GM19023 (cell line): Measurements from ENCODE around the gene OLFML2A.
A peak's percentile ranks its signal among the peaks of the same experiment; 100 is the strongest.
"Not testable (repeated sequence)": the region's sequence is repeated elsewhere in the genome, so short reads cannot be mapped to it uniquely, and the experiment has no call there.

ENCODE experiments used
- ATAC-seq: cut with Tn5 transposase; IDR thresholded peaks from one replicate; pipeline ENCODE4 v1.9.1; 2021; ENCODE audit warnings: mild to moderate bottlenecking, moderate library complexity; ENCODE audit not compliant: unreplicated experiment

OLFML2A gene

GRCh38 chr9:124760719-124761118 lies 16.2 kb upstream of the OLFML2A start:
- ATAC-seq, result no peak

GRCh38 chr9:124761196-124761595 lies 15.7 kb upstream of the OLFML2A start:
- no peak for ATAC-seq

GRCh38 chr9:124761710-124762109 lies 15.2 kb upstream of the OLFML2A start:
- no peak for ATAC-seq

GRCh38 chr9:124762633-124763032 lies 14.3 kb upstream of the OLFML2A start:
- no peak for ATAC-seq

GRCh38 chr9:124764774-124765438 lies 12.0 kb upstream of the OLFML2A start:
- no peak for ATAC-seq

- no peak for ATAC-seq
These were observed 11.5 kb upstream of the OLFML2A start for GRCh38 chr9:124765439-124765835.

GRCh38 chr9:124766326-124766725 lies 10.6 kb upstream of the OLFML2A start:
- ATAC-seq, result no peak

GRCh38 chr9:124766815-124767554 lies 9.9 kb upstream of the OLFML2A start:
- ATAC-seq, result no peak

GRCh38 chr9:124767821-124768220 lies 9.1 kb upstream of the OLFML2A start:
- no peak for ATAC-seq

GRCh38 chr9:124768334-124768733 lies 8.6 kb upstream of the OLFML2A start:
- no peak for ATAC-seq

GRCh38 chr9:124768750-124769548 lies 8.0 kb upstream of the OLFML2A start:
- no peak for ATAC-seq

GRCh38 chr9:124769549-124770358 lies 7.2 kb upstream of the OLFML2A start:
- no peak for ATAC-seq

- no peak for ATAC-seq
These were observed 6.4 kb upstream of the OLFML2A start for GRCh38 chr9:124770359-124771020.

- ATAC-seq, result peak; percentile 87
These were observed 5.7 kb upstream of the OLFML2A start, which contains the start of gene NR6A1 for GRCh38 chr9:124771021-124771866. TSS of gene NR6A1 (minus strand) at chr9:124771311.

- no peak for ATAC-seq
These were observed 4.9 kb upstream of the OLFML2A start for GRCh38 chr9:124771867-124772679.

GRCh38 chr9:124772877-124773276 lies 4.1 kb upstream of the OLFML2A start:
- ATAC-seq, result not testable (repeated sequence)

GRCh38 chr9:124773473-124774128 lies 3.3 kb upstream of the OLFML2A start:
- no peak for ATAC-seq
